ENCODE measurements around the gene TRPM4.

GRCh38 chr19:49155820-49156346 is 1.7 kb upstream of the TRPM4 start:
- TF ChIP-seq CTCF (IDR thresholded peaks at IDR 0.05; ENCODE audit: poor library complexity) (no peak), EZH2 (IDR thresholded peaks at IDR 0.05; ENCODE audit: borderline replicate concordance) (no peak), EZH2phosphoT487 (IDR thresholded peaks at IDR 0.05; ENCODE audit: low read depth, severe bottlenecking, unreplicated experiment) (no peak)

All from hepatocyte (in vitro differentiated cells).